CD14-positive monocyte (primary cell): ENCODE measurements around the gene ATL1. TPM values are rescaled to one million over a fixed set of nuclear protein-coding genes. Genes with fewer than 3 reads are reported as not detected.

Experiments used
- DNase-seq, 3 donors: peaks; one replicate each; pipeline ENCODE4 v3.0.0-alpha.2; 2011 to 2022
- H2AFZ ChIP-seq: 2 replicates; pipeline ENCODE4 v1.6.0; 2012; ENCODE audit warnings: mild to moderate bottlenecking, low read depth, low read length, inconsistent platforms; ENCODE audit not compliant: insufficient read depth, poor library complexity, severe bottlenecking
- H3K27ac ChIP-seq, 2 donors: 1 replicate in 1 of 2; 2 replicates in 1 of 2; pipeline ENCODE4 v1.5.1; 2012 to 2013; ENCODE audit warnings: low read length in 2 of 2, control low read depth in 1 of 2, inconsistent platforms in 1 of 2, low read depth in 1 of 2, mild to moderate bottlenecking in 1 of 2
- H3K27me3 ChIP-seq, 2 donors: one replicate each; pipeline versions ENCODE4 v1.6.0 to v1.6.1; 2011 to 2013; ENCODE audit warnings: low read length in 2 of 2; ENCODE audit not compliant: control insufficient read depth in 2 of 2, insufficient read depth in 2 of 2
- H3K36me3 ChIP-seq, 2 donors: replicated peaks in 1 of 2; 1 replicate in 1 of 2; 2 replicates in 1 of 2; pipeline versions ENCODE4 v1.5.1 to v1.6.1; 2012 to 2013; ENCODE audit warnings: low read length in 2 of 2, control low read depth in 1 of 2, inconsistent platforms in 1 of 2, mild to moderate bottlenecking in 1 of 2; ENCODE audit not compliant: insufficient read depth in 2 of 2, control insufficient read depth in 1 of 2
- H3K4me1 ChIP-seq, 2 donors: 1 replicate in 1 of 2; 2 replicates in 1 of 2; pipeline versions ENCODE4 v1.5.1 to v1.6.1; 2012 to 2013; ENCODE audit warnings: low read length in 2 of 2, control low read depth in 1 of 2, inconsistent platforms in 1 of 2, mild to moderate bottlenecking in 1 of 2, moderate library complexity in 1 of 2; ENCODE audit not compliant: insufficient read depth in 2 of 2, control insufficient read depth in 1 of 2
- H3K4me2 ChIP-seq: replicated peaks from 2 replicates; pipeline ENCODE3; 2012; ENCODE audit warnings: low read length, moderate library complexity, mild to moderate bottlenecking; ENCODE audit not compliant: poor library complexity, severe bottlenecking; ENCODE audit errors: extremely low read depth
- H3K4me3 ChIP-seq, 3 experiments: fragments of 200-600 bp in 1 of 3; sonication (generic) in 1 of 3; replicated peaks in 1 of 3; 1 replicate in 2 of 3; 2 replicates in 1 of 3; pipeline ENCODE4 v1.5.1; 2011 to 2013; ENCODE audit warnings: low read length in 3 of 3, mild to moderate bottlenecking in 3 of 3, control low read depth in 2 of 3, low read depth in 2 of 3, inconsistent platforms in 1 of 3, moderate library complexity in 1 of 3
- H3K79me2 ChIP-seq: 2 replicates; pipeline ENCODE4 v1.6.0; 2012; ENCODE audit warnings: mild to moderate bottlenecking, control low read depth, inconsistent platforms, low read length, moderate library complexity; ENCODE audit not compliant: insufficient read depth
- H3K9ac ChIP-seq: 2 replicates; pipeline ENCODE4 v1.6.0; 2017; ENCODE audit warnings: low read length, mild to moderate bottlenecking; ENCODE audit not compliant: insufficient read depth, poor library complexity, severe bottlenecking
- H3K9me3 ChIP-seq, 2 donors: replicated peaks in 1 of 2; 1 replicate in 1 of 2; 2 replicates in 1 of 2; pipeline versions ENCODE4 v1.5.1 to v1.6.1; 2012 to 2013; ENCODE audit warnings: low read length in 2 of 2, control low read depth in 1 of 2; ENCODE audit not compliant: control insufficient read depth in 1 of 2, insufficient read depth in 1 of 2
- H4K20me1 ChIP-seq: 2 replicates; pipeline ENCODE4 v1.6.0; 2012; ENCODE audit warnings: mild to moderate bottlenecking, low read length, control low read depth, moderate library complexity; ENCODE audit not compliant: insufficient read depth
- H3K27ac Mint-ChIP-seq, 7 donors: one replicate each; pipeline ENCODE4 v1.8.0; 2020; ENCODE audit warnings: mild to moderate bottlenecking in 7 of 7, mixed read lengths in 7 of 7, moderate library complexity in 6 of 7, inconsistent platforms in 2 of 7
- H3K27me3 Mint-ChIP-seq, 3 donors: one replicate each; pipeline ENCODE4 v1.8.0; 2021 to 2022; ENCODE audit warnings: low read depth in 3 of 3, mild to moderate bottlenecking in 3 of 3, mixed read lengths in 3 of 3, moderate library complexity in 3 of 3, inconsistent platforms in 1 of 3
- H3K36me3 Mint-ChIP-seq, 2 donors: one replicate each; pipeline ENCODE4 v1.8.0; 2020; ENCODE audit warnings: mixed read lengths in 2 of 2, inconsistent platforms in 1 of 2, mild to moderate bottlenecking in 1 of 2
- H3K4me1 Mint-ChIP-seq: one replicate; pipeline ENCODE4 v1.8.0; 2020; ENCODE audit warnings: mild to moderate bottlenecking, mixed read lengths
- H3K4me3 Mint-ChIP-seq, 2 donors: one replicate each; pipeline ENCODE4 v1.8.0; 2020; ENCODE audit warnings: mild to moderate bottlenecking in 2 of 2, mixed read lengths in 2 of 2, moderate library complexity in 1 of 2
- H3K9me3 Mint-ChIP-seq, 7 donors: one replicate each; pipeline ENCODE4 v1.8.0; 2020 to 2022; ENCODE audit warnings: mixed read lengths in 7 of 7, mild to moderate bottlenecking in 6 of 7, moderate library complexity in 6 of 7, inconsistent platforms in 2 of 7
- CTCF ChIP-seq: fragments of 200-600 bp; IDR thresholded peaks from one replicate; pipeline ENCODE4 v1.8.0; 2022; ENCODE audit warnings: antibody characterized with exemption, mild to moderate bottlenecking
- WGBS: methylation state at CpG from one replicate; pipeline ENCODE4 v1.1.5; 2013; ENCODE audit warnings: missing lambda C conversion rate; ENCODE audit not compliant: insufficient coverage; 5-methylcytosine and 5-hydroxymethylcytosine counted together
- intact Hi-C, 2 donors: fragments of 100-400 bp; cut with micrococcal nuclease; formaldehyde crosslinking; loops; one replicate each; pipeline versions ENCODE4 v1.15.0 to v1.15.1; 2023
- polyA plus RNA-seq, 3 donors: library from polyadenylated mRNA; depleted of rRNA in 1 of 3; unstranded in 2 of 3; stranded (reverse) in 1 of 3; fragments of 300-500 nt in 2 of 3; fragments of >200 nt in 1 of 3; fragmentation: Illumina TruSeq in 2 of 3; gene quantifications; 1 replicate in 2 of 3; 2 replicates in 1 of 3; pipeline ENCODE4 v1.2.3, GENCODE V29; 2012 to 2021

ATL1 gene
- polyA plus RNA-seq, 3 donors = 0.36 to 1.1 (median 0.99) TPM

- H3K79me2 ChIP-seq = peaks cover 72% of the 10 kb centered on the region
These were observed 38.8 kb upstream of the ATL1 start for GRCh38 chr14:50520947-50521815.

GRCh38 chr14:50521912-50522341, 38.0 kb upstream of the ATL1 start:
- H3K4me2 ChIP-seq = no peak overlapping the region
- DNase-seq = no peak
- Mint-ChIP-seq H3K27ac (peak overlapping the region in 3 of 7 donors; percentile 9 to 55 (median 52)), H3K9me3 (no peaks in the 10 kb centered on the region), H3K36me3 (peaks cover 6 to 8% of the 10 kb centered on the region in 2 donors), H3K27me3 (no peaks in the 10 kb centered on the region), H3K4me1 (peaks cover 36% of the 10 kb centered on the region), H3K4me3 (no peak overlapping the region)
- H3K27me3 ChIP-seq = no peaks in the 10 kb centered on the region
- H3K9me3 ChIP-seq = no peaks in the 10 kb centered on the region
- H3K9ac ChIP-seq = no peak overlapping the region
- H2AFZ ChIP-seq = no peak overlapping the region
- intact Hi-C loops = no loop called here
- no peak for TF ChIP-seq CTCF
- WGBS = no CpG with 5 or more reads among the region's 1 CpG
- H3K27ac ChIP-seq = no peak overlapping the region
- H4K20me1 ChIP-seq = peaks cover 32% of the 10 kb centered on the region
- H3K4me3 ChIP-seq = no peak overlapping the region
- H3K4me1 ChIP-seq = peaks cover 19 to 20% of the 10 kb centered on the region in 2 donors
- peaks cover 74% of the 10 kb centered on the region for H3K79me2 ChIP-seq
- H3K36me3 ChIP-seq = no peaks in the 10 kb centered on the region

More at GRCh38 chr14:50520947-50521815, 38.8 kb upstream of the ATL1 start:
- no peak for TF ChIP-seq CTCF
- Histone ChIP-seq H3K9me3 (no peaks in the 10 kb centered on the region), H3K4me1 (peaks cover 19 to 21% of the 10 kb centered on the region in 2 donors), H3K27me3 (no peaks in the 10 kb centered on the region), H4K20me1 (peaks cover 32% of the 10 kb centered on the region), H2AFZ (no peak overlapping the region), H3K4me3 (no peak overlapping the region), H3K4me2 (no peak overlapping the region), H3K36me3 (no peaks in the 10 kb centered on the region), H3K9ac (no peak overlapping the region), H3K27ac (no peak overlapping the region)
- Mint-ChIP-seq H3K9me3 (no peaks in the 10 kb centered on the region), H3K4me1 (peaks cover 39% of the 10 kb centered on the region), H3K36me3 (peaks cover 6 to 8% of the 10 kb centered on the region in 2 donors), H3K27ac (peak overlapping the region in 2 of 7 donors; percentile 9 to 51), H3K4me3 (no peak overlapping the region), H3K27me3 (no peaks in the 10 kb centered on the region)
- intact Hi-C loops = no loop called here
- DNase-seq = peak in 2 of 3 donors; percentile 3 to 30
- 89% methylated on average over 1 of the region's 5 CpGs for WGBS
